Activated CD4-positive, alpha-beta memory T cell treated with anti-CD3 and anti-CD28 coated beads, Interleukin-2, amount 10 ng/mL, durations not matched to agents 7 days and 5 days (primary cell): ENCODE results near the gene LSMEM2. TPM values are rescaled to one million over a fixed set of nuclear protein-coding genes. Genes with fewer than 3 reads are reported as not detected.

Experiments
- CTCF ChIA-PET: fragments of 350-600 bp; sonication (Branson Sonifier 250); formaldehyde crosslinking; loops from one replicate; lab custom pipeline; 2021; ENCODE audit warnings: antibody characterized with exemption, inconsistent platforms; lab: Charles Lee
- POLR2A ChIA-PET: fragments of 350-600 bp; sonication (Branson Sonifier 250); formaldehyde crosslinking; loops from one replicate; lab custom pipeline; 2021; ENCODE audit warnings: antibody characterized with exemption; lab: Charles Lee
- DNase-seq: peaks from one replicate; pipeline ENCODE4 v3.0.0-alpha.2; 2020
- H3K27ac Mint-ChIP-seq: one replicate; pipeline ENCODE4 v1.8.0; 2021; ENCODE audit warnings: mild to moderate bottlenecking, mixed read lengths
- H3K27me3 Mint-ChIP-seq: one replicate; pipeline ENCODE4 v1.8.0; 2021; ENCODE audit warnings: mixed read lengths
- H3K36me3 Mint-ChIP-seq: one replicate; pipeline ENCODE4 v1.8.0; 2021; ENCODE audit warnings: low read depth, mixed read lengths
- H3K4me1 Mint-ChIP-seq: one replicate; pipeline ENCODE4 v1.8.0; 2021; ENCODE audit warnings: mixed read lengths
- H3K4me3 Mint-ChIP-seq: one replicate; pipeline ENCODE4 v1.8.0; 2021; ENCODE audit warnings: mild to moderate bottlenecking, mixed read lengths
- H3K9me3 Mint-ChIP-seq: one replicate; pipeline ENCODE4 v1.8.0; 2021; ENCODE audit warnings: mixed read lengths
- total RNA-seq, 2 experiments: library from RNA; stranded (reverse); gene quantifications; one replicate each; pipeline ENCODE4 v1.2.3, GENCODE V29; 2021

The LSMEM2 gene
- total RNA-seq, 2 experiments from 2014 or later: not detected

- Mint-ChIP-seq H3K9me3 (no peaks in the 10 kb centered on the region), H3K27ac (peak overlapping the region; percentile 94), H3K36me3 (peaks cover 74% of the 10 kb centered on the region), H3K4me3 (peak overlapping the region; percentile 85), H3K4me1 (peaks cover 63% of the 10 kb centered on the region), H3K27me3 (no peaks in the 10 kb centered on the region)
- DNase-seq: peak; percentile 97
- ChIA-PET POLR2A (interaction anchor here (0.6 to 32.1 kb wide), 26 partner anchors 5 to 1162 kb away, joined by 3 to 704 read pairs (median 5); partner anchors contain the start of genes C3orf18, CISH, CYB561D2 and DCAF1), CTCF (interaction anchor here (0.9 to 7.5 kb wide), 18 partner anchors 10 to 275 kb away, joined by 3 to 65 read pairs (median 4); partner anchors contain the start of genes CISH, CYB561D2, GNAI2 and HYAL1)
These were observed 58.4 kb downstream of the LSMEM2 start for GRCh38 chr3:50337175-50337861.

Other genes starting within 250 kb of the LSMEM2 start
- 100 to 1,000 TPM; 157 to 169 TPM for gene RBM5, start 190.2 kb upstream of the LSMEM2 start, total RNA-seq
- under 1 TPM in 1 of 2 experiments, not detected in 1; 0.15 TPM for gene SEMA3F, start 123.8 kb upstream of the LSMEM2 start, total RNA-seq
- not detected for gene GNAT1, start 87.5 kb upstream of the LSMEM2 start, total RNA-seq
- not detected for gene SLC38A3, start 73.8 kb upstream of the LSMEM2 start, total RNA-seq
- 100 to 1,000 TPM; 493 to 519 TPM for gene GNAI2, start 42.9 kb upstream of the LSMEM2 start, total RNA-seq
- gene SEMA3B, start 9.9 kb upstream of the LSMEM2 start, total RNA-seq: under 1 TPM; 0.38 to 0.55 TPM
- 10 to 100 TPM; 40.6 to 45.0 TPM for gene IFRD2, start 13.3 kb downstream of the LSMEM2 start, total RNA-seq
- gene HYAL3, start 20.3 kb downstream of the LSMEM2 start, total RNA-seq: 10 to 100 TPM; 13.2 to 13.9 TPM
- gene NAA80, start 20.3 kb downstream of the LSMEM2 start, total RNA-seq: 10 to 100 TPM; 41.5 to 49.4 TPM
- gene HYAL1, start 24.5 kb downstream of the LSMEM2 start, total RNA-seq: under 1 TPM; 0.28 to 0.35 TPM
- 1 to 10 TPM; 6.7 to 7.2 TPM for gene HYAL2, start 43.7 kb downstream of the LSMEM2 start, total RNA-seq
- gene TUSC2, start 49.1 kb downstream of the LSMEM2 start, total RNA-seq: 10 to 100 TPM; 16.8 to 17.9 TPM
- 100 to 1,000 TPM; 157 to 160 TPM for gene RASSF1, start 61.7 kb downstream of the LSMEM2 start, total RNA-seq
- 1 to 10 TPM; 1.7 to 3.2 TPM for gene ZMYND10, start 66.6 kb downstream of the LSMEM2 start, total RNA-seq
- gene NPRL2, start 71.7 kb downstream of the LSMEM2 start, total RNA-seq: 10 to 100 TPM; 48.8 to 50.1 TPM
- 10 to 100 TPM; 37.1 to 39.7 TPM for gene CYB561D2, start 71.8 kb downstream of the LSMEM2 start, total RNA-seq
- gene TMEM115, start 80.4 kb downstream of the LSMEM2 start, total RNA-seq: 10 to 100 TPM; 22.1 to 22.7 TPM
- under 1 TPM; 0.45 to 0.55 TPM for gene CACNA2D2, start 224.5 kb downstream of the LSMEM2 start, total RNA-seq